Ammon's horn (tissue), 1 donor: ENCODE data around the gene LURAP1L.

Source experiments
- DNase-seq: peaks from one replicate; pipeline ENCODE4 v3.0.0-alpha.2; 2016; ENCODE audit warnings: low spot score

The LURAP1L gene

DNA sequence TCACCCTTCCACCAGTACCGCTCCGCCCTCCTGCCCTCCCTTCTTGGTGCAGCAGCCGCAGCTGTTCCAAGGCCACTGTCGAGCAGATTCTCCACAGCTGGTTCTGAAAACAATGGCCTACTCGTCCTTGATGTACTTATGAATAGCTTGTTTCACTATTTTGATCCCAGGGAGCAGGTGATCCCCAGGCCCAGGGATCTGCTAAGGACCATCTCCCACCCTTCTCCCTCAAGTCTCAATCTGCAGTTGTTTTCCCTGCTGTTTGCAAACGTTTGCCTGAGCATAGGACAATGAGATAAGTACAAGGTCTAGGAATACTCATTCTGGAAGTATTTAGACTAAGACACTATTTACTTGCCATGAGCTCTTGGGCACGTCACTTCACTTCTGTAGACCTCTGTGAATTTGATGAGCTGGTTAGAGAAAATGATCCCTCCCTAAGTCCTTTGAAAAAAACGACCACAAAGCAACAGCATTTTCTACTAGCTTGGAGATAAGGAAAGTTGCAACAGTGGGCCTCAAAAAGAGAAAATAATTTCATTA, 1.8 kb downstream of the LURAP1L start:
- DNase-seq = peak; percentile 95

DNA sequence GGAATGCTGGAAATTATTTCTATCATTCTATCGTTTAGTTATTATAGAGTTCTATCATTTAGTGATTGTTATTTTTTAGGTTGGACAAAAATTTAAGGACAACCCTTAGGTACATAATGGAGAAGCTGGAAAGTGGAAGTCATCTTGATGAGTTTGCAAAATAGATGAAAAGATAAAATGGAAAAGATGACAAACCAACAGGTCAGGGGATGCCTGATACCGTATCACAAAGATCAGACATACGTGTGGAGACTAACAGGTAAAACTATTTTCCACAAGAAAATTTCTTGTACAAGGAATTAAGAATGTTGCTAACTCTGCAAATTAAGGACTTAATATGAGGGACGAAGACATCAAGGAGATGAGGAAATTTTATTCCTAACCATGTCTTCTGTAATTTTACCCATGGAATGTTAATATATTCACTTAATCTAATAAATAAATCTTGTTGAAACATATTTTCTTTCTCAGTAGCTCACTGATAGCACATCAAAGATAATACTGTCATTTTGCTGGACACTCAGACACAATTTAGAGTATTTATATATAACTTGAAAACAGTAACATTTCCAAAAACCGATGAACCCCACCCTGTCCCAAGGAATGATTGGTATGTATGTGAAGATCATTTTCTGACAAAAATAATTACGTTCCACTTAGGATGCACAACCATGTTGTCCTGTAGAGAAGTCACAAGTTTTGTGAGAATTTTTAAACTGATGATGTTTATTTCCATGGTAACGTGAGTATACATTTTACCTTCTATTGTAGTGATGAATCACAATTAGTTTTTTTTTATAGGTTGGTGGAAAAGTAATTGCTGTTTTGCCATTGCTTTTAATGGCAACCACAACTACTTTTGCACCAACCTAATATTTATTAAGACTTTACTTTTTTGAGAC, 2.6 kb downstream of the LURAP1L start:
- no peak for DNase-seq

DNA sequence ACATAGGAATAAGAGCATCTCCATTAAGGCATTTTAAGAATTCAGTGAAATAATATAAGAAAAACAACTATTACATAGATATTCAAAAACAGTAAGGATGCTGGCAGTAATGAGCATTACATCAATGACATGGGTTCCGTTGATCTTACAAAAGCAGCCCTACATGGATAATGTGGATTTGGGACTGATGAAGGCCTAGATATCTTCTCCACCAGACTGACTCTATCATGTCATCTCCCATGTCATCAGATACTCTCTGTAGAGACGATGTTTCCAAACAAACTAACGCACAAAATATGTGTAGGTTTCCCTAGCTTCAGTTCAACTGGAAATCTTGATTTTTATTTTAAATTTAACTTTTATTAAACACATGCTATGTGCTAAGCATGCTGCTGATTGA, 3.6 kb downstream of the LURAP1L start:
- no peak for DNase-seq

DNA sequence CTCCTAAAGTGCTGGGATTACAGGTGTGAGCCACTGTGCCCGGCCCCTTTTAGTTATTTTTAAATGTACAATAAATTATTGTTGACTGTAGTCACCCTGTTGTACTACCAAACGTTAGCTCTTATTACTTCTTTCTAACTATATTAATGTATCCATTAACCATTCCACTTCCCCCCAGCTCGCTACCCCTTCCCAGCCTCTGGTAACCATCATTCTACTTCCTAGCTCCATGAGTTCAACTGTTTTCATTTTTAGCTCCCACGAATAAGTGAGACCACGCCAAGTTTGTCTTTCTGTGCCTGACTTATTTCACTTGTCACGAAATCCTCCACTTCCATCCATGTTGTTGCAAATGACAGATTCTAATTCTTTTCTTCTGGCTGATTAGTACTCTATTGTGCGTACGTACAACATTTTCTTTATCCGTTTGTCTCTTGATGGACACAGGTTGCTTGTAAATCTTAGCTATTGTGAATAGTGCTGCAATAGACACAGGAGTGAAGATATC, 6.5 kb downstream of the LURAP1L start:
- DNase-seq = no peak

DNA sequence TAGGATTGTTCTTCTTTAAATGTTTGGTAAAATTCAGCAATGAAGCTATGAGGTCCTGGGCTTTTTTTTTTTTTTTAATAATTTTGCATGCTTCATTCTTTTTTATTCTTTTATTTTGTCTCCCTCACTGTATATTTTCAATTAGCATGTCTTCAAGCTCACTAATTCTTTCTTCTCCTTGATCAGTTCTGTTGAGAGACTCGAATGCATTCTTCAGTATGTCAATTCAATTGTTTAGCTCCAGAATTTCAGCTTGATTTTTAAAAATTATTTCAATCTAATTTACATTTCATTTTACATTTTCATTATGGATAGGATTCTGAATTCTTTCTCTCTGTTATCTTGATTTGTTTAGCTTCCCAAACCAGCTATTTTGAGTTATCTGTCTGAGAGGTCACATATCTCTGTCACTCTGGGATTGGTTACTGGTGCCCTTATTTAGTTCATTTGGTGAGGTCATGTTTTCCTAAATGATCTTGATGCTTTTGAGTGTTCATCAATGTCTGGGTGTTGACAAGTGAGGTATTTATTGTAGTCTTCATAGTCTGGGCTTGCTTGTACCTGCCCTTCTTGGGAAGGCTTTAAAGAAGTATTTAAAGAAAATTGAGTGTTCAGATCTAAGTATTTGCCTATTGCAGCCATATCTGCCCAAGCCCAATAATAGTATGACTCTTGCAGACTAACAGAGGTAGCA, 9.1 kb downstream of the LURAP1L start:
- DNase-seq = no peak

DNA sequence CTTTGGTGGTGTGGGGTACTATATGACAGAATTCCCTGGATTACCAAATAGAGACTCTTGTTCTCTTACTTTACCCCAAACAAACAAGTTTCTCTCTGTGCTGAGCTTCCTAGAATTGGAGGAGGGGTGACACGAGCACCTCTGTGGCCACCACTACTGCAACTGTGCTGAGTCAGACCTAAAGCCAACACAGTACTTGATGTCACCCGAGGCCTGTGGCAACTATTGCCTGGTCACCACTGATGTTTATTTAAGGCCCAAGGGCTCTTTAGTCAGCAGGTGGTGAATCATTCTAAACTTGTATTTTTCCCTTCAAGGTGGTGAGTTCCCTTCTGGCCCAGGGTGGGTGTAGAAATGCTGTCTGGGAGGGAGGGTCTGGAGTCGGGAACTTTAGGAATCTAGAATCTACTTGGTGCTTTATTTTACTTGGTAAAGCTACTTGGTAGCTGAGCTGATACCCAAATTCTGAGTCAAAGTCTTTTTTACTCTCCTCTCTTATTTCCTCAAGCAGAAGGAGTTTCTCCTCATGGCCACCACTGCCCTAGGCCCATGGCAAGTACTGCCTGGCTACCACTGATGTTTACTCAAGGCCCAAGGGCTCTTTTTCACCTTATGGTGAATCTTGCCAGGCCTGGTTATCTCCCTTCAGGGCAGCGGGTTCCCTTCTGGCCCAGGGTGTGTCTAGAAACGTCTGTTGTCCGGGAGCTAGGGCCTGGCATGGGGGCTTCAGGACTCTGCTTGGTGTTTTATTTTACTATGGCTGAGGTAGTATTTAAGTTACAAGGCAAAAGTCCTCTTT, 9.8 kb downstream of the LURAP1L start:
- no peak for DNase-seq

DNA sequence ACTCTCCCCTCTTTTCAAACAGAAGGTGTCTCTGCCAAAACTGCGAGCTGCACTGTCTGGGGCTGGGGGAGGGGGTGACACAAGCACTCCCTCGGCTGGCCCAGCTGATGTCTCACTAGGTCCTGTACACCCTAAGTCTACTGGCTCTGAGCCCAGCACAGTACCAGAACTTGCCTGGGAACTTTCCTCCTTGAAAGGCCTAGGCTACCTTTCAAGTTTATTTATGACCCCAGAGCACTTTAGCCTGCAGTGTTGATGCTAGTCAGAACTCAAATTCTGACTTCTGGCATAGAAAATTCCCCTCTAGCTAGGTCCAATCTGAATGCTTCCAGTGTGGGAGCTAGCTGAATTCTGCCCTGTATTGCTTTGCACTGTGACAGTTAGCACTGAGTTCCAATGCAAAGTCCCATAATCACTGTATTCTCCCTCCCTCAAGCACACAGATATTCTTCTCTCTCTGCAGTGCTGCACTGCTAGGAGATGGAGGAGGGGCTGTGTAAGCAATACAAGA, 10.5 kb downstream of the LURAP1L start:
- DNase-seq = peak; percentile 13

DNA sequence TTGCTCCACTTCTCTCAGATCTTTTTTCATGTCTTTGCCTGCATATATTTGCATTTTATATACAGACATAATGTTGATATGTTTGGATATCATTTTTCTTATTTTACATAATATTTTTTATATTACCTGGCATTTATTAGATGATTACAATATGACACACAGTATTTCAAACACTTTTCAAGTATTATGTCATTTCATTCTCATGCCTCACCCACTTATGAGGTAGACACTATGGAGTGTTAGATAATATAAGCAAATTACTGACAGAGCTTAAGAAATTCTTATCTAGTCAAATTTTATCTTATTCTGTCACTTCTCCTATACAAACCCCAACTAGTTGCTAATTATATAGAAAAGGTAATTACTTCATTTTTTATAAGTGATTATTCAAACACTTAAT, 11.1 kb downstream of the LURAP1L start:
- no peak for DNase-seq

GRCh38 chr9:12790001-12790400, 15.2 kb downstream of the LURAP1L start:
- no peak for DNase-seq

- DNase-seq = no peak
Measured at GRCh38 chr9:12790883-12791282, 16.1 kb downstream of the LURAP1L start.

- no peak for DNase-seq
Measured at GRCh38 chr9:12794101-12794799, 19.4 kb downstream of the LURAP1L start.

DNA sequence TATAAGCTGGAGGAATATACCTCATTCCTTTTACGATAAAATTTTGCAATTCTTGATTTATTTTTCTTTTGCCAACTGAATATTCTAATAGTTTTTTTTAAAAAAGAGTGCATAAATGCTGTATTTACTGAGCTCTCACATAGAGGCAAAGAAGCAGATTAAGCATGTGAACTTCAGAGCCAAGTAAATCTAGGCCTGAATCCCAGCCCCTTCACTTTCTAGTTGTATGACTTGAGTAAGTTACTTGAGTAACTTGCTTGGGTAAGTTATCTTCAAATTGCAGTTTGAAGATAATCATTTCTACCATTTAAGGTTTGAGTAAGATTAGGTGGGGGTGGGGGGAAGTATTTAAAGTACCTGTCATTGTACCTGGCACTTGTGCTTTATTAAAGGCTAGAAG, 21.8 kb downstream of the LURAP1L start:
- DNase-seq = no peak

GRCh38 chr9:12797037-12797436, 22.2 kb downstream of the LURAP1L start:
- DNase-seq = no peak

DNA sequence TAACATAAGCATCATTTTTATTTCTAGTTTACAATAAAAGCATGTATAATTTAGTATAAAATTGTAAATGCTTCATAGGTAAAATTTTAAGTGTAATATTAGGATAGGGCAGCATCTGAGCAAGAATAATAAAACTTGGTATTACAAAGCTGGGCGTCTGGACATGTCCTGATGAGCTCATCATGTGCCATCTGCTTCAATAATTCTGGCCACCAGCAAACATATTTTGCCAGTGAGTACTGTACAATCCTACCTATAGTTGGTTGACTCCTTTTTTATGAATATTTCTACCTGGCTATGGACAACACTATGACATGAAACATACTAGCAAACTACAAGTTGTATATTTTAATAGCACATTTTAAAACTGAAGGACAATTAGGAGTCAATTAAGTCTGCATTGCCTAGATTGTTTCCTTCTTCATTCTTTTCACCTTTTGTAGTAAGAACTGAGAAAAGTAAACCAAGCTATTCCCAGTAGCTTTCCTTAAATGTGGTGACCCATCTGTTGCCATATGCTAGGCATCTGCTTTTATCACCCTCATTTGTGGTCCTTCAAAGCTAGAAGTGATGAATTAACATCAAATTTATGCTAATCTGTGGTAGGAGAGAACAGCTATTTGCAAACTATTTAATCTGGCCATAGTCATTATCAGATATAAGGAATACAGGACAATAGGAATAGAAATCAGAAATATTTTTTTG, 23.4 kb downstream of the LURAP1L start:
- no peak for DNase-seq

- no peak for DNase-seq
Measured at GRCh38 chr9:12801187-12801586, 26.4 kb downstream of the LURAP1L start.

- DNase-seq = no peak
Measured at GRCh38 chr9:12801663-12802062, 26.8 kb downstream of the LURAP1L start.

DNA sequence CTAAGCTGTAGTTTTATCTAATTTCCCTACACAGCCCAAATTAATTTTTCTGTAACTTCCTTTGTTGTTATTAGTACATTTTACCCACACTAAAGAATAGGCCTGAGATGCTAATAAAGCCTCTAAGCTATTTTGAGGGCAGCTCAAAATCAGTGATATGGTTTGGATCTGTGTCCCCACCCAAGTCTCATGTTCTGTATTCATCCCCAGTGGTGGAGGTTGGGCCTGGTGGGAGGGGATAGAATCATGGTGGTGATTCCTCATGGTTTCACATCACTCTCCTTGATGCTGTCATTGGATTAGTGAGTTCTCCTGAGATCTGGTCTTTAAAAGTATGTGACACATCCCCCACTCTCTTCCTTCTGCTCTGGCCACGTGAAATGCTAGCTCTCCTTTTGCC, 27.3 kb downstream of the LURAP1L start:
- DNase-seq = no peak

DNA sequence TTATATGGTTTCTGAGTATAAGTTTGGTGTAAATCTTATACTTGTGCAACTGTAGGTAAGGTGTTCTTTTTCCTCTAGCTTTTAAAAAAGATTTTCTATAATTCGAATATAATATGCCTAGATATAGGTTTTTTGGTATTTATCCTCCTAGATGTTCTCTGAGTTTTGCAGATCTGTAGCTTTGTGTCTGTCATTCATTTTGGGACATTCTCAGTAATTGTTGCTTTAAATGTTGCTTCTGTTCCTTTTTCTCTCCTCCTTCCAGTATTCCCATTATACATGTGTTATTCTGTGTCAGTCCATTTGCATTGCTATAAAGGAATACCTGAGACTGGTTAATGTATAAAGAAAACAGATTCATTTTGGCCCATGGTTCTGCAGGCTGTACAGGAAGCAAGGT, 33.7 kb downstream of the LURAP1L start:
- no peak for DNase-seq

DNA sequence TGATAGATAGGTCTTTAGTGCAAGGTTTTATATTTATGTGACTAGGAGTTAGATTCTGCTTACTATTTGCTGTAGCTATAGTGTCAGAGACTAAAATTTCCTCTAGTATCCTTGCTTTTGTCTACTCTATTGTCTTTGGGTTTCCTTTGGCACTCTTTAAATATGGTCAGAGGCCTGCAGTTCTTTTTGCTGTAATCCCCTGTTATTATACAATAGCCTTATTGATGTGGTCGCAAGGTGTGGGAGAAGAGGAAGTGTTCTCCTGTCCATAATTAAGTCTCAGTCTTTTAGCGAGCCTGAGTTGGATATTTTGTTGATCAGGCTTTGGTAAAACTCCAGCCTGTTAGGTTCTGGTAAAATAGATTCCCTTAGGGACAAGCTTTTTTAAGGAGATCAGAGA, 34.9 kb downstream of the LURAP1L start:
- no peak for DNase-seq

DNA sequence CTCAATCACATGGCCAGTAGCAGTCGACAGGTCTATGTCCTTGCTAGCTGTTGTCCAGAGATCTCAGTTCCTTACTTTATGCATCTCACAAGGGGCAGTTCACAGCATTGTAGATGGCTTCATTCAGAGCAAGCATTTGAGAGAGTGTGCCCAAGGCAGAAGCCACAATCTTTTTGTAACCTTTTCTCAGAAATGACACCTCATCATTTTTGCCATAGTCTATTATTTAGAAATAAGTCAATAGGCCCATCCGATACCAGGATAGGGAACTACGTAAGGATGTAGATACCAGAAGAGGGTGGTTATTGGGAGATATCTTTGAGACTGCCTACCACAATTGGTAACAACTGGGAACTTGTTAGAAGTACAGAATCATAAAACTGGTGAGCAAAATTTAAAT, 37.1 kb downstream of the LURAP1L start:
- no peak for DNase-seq

DNA sequence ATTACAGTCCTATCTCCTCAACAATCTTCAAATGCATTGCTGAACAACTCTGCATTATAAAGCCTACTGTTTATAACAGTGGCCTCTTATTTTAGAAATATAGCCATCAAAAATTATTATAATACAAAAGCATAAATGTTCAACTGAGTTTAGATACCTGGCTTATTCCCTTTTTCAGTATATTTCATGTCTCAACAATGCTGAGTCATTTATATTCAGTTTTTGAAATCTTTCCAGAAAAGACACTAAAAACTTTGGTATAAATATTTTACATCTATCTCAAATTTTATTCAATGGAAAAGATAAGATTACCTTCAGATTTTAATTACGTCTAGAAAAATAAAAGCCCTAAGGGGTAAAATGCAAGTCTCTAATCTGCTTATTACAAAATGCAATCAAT, 37.9 kb downstream of the LURAP1L start:
- DNase-seq = no peak
